Fibroblast of villous mesenchyme (primary cell): ENCODE measurements around the gene NR1I2. TPM values are rescaled to one million over a fixed set of nuclear protein-coding genes. Genes with fewer than 3 reads are reported as not detected.
A peak's percentile ranks its signal among the peaks of the same experiment; 100 is the strongest.

Source experiments
- DNase-seq: peaks from one replicate; pipeline ENCODE4 v3.0.0-alpha.2; 2010; ENCODE audit warnings: low read depth
- H3K4me3 ChIP-seq: 2 replicates; pipeline ENCODE4 v1.5.1; 2011; ENCODE audit warnings: low read depth, mild to moderate bottlenecking, low read length
- total RNA-seq: library from RNA; depleted of rRNA; stranded (reverse); fragments of >200 nt; gene quantifications from 2 replicates; pipeline ENCODE4 v1.2.3, GENCODE V29; 2012
- TF ChIP-seq, protein P1 (sequence below): IDR thresholded peaks from 2 replicates; pipeline ENCODE4 v1.5.1; 2012; ENCODE audit warnings: low read depth, mild to moderate bottlenecking, low read length; ENCODE audit not compliant: insufficient read depth

The NR1I2 gene
- total RNA-seq, 1 donor: under 0.01 TPM

DNA sequence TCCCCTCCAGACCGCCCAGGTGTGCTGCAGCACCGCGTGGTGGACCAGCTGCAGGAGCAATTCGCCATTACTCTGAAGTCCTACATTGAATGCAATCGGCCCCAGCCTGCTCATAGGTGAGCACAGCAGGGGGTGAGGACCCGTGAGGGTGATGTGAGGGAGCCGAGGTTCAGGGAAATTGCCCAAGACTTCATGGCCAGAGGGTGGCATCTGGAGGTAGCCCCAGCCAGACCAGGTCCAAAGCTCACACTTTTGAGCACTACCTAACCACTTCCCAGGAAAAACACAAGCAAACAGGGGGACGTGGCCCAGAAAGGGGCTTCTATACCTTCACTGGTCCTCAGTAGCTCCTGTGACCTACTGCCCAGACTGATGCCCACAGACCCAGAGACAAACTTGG is 33.8 kb downstream of the NR1I2 start:
- no peak for DNase-seq
- TF ChIP-seq, protein P1, sequence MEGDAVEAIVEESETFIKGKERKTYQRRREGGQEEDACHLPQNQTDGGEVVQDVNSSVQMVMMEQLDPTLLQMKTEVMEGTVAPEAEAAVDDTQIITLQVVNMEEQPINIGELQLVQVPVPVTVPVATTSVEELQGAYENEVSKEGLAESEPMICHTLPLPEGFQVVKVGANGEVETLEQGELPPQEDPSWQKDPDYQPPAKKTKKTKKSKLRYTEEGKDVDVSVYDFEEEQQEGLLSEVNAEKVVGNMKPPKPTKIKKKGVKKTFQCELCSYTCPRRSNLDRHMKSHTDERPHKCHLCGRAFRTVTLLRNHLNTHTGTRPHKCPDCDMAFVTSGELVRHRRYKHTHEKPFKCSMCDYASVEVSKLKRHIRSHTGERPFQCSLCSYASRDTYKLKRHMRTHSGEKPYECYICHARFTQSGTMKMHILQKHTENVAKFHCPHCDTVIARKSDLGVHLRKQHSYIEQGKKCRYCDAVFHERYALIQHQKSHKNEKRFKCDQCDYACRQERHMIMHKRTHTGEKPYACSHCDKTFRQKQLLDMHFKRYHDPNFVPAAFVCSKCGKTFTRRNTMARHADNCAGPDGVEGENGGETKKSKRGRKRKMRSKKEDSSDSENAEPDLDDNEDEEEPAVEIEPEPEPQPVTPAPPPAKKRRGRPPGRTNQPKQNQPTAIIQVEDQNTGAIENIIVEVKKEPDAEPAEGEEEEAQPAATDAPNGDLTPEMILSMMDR: no peak
- H3K4me3 ChIP-seq: no peak overlapping the region

DNA sequence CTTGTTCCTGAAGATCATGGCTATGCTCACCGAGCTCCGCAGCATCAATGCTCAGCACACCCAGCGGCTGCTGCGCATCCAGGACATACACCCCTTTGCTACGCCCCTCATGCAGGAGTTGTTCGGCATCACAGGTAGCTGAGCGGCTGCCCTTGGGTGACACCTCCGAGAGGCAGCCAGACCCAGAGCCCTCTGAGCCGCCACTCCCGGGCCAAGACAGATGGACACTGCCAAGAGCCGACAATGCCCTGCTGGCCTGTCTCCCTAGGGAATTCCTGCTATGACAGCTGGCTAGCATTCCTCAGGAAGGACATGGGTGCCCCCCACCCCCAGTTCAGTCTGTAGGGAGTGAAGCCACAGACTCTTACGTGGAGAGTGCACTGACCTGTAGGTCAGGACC is 35.2 kb downstream of the NR1I2 start:
- TF ChIP-seq, protein P1: no peak
- no peak for DNase-seq
- no peak overlapping the region for H3K4me3 ChIP-seq

DNA sequence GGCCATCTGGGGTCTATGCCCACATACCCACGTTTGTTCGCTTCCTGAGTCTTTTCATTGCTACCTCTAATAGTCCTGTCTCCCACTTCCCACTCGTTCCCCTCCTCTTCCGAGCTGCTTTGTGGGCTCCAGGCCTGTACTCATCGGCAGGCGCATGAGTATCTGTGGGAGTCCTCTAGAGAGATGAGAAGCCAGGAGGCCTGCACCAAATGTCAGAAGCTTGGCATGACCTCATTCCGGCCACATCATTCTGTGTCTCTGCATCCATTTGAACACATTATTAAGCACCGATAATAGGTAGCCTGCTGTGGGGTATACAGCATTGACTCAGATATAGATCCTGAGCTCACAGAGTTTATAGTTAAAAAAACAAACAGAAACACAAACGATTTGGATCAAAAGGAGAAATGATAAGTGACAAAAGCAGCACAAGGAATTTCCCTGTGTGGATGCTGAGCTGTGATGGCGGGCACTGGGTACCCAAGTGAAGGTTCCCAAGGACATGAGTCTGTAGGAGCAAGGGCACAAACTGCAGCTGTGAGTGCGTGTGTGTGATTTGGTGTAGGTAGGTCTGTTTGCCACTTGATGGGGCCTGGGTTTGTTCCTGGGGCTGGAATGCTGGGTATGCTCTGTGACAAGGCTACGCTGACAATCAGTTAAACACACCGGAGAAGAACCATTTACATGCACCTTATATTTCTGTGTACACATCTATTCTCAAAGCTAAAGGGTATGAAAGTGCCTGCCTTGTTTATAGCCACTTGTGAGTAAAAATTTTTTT is 35.9 kb downstream of the NR1I2 start:
- no peak for DNase-seq
- no peak overlapping the region for H3K4me3 ChIP-seq
- TF ChIP-seq, protein P1: no peak

DNA sequence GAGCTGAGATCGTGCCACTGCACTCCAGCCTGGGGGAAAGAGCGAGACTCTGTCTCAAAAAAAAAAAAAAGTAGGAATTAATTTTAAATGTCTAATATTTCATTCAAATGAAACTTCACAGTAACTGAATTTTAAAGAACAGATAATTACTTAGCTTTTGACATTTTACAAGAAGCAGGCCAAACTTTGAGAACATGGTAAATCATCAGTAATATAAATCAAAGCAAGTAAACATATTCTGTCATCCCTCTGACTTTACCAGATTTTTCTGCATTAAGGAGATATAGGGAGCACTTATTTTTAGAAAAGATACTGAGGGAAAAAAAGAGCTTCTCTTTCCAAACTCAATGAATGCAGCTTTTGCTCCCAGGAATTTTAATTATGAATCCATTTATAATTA is 37.0 kb downstream of the NR1I2 start:
- no peak overlapping the region for H3K4me3 ChIP-seq
- no peak for DNase-seq
- TF ChIP-seq, protein P1: no peak

DNA sequence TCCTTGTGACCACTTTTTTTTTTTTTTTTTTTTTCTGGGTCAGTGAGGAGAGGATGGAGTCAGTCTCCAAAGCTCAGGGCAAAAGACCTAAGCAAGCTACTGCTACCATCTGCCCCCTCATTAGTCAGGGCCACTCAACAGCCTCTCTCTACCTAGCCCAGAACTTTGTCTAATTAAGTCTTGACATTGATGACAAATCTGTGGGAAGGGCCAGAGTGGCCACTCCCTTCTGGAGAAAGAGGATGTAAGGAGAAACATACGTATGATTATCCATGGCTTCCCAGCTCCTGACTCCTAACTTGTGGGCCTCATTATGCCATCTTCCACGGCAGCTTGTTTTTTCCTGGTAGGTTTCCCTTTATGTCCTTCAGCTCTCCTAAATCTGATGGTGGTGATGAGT is 37.9 kb downstream of the NR1I2 start:
- DNase-seq: peak; percentile 3
- TF ChIP-seq, protein P1: no peak
- no peak overlapping the region for H3K4me3 ChIP-seq

- no peak overlapping the region for H3K4me3 ChIP-seq
- TF ChIP-seq, protein P1: no peak
- no peak for DNase-seq
These were observed 43.9 kb downstream of the NR1I2 start for GRCh38 chr3:119825820-119826219.
